Measurements from ENCODE around the gene TRANK1. TPM values are rescaled to one million over a fixed set of nuclear protein-coding genes. Genes with fewer than 3 reads are reported as not detected.

The TRANK1 gene
- total RNA-seq, 1 experiment from 2014 or later: 0.58 TPM

- Histone ChIP-seq H3F3A (ENCODE audit: low read length, unreplicated experiment) (no peaks in the 10 kb centered on the region), H3K79me2 (ENCODE audit: low read length) (no peaks in the 10 kb centered on the region), H3K4me1 (ENCODE audit: insufficient read depth, low read length) (no peaks in the 10 kb centered on the region), H3K9ac (ENCODE audit: low read length) (no peak overlapping the region), H3K9me3 (ENCODE audit: low read length) (no peaks in the 10 kb centered on the region), H3K36me3 (ENCODE audit: low read depth, low read length) (no peaks in the 10 kb centered on the region), H3K4me2 (ENCODE audit: low read length) (no peak overlapping the region), H3K27ac (ENCODE audit: low read length) (no peak overlapping the region), H3K4me3 (ENCODE audit: low read length) (no peak overlapping the region), H3K27me3 (ENCODE audit: low read length) (no peaks in the 10 kb centered on the region), H2AFZ (ENCODE audit: low read length) (no peak overlapping the region), H4K20me1 (ENCODE audit: low read length) (no peaks in the 10 kb centered on the region), H3K9me2 (replicated peaks; ENCODE audit: low read length) (no peaks in the 10 kb centered on the region)
- ATAC-seq (no peak), DNase-seq (no peak)
- TF ChIP-seq EZH2phosphoT487 (IDR thresholded peaks at IDR 0.05; ENCODE audit: borderline replicate concordance, low read length): no peak
- TF ChIP-seq EZH2 (IDR thresholded peaks at IDR 0.05; ENCODE audit: low read length, unreplicated experiment): no peak
- TF ChIP-seq CTCF (conservative IDR thresholded peaks at IDR 0.05; ENCODE audit: low read depth, low read length): no peak
- ChIA-PET POLR2A (ENCODE audit: unreplicated experiment) (no interaction called here), CTCF (no interaction called here)
- intact Hi-C loops (cut with micrococcal nuclease): no loop called here
- no TSS peak for BruUV-seq (replicated peaks)
Observed at GRCh38 chr3:36874424-36874823, 70.4 kb downstream of the TRANK1 start.

GRCh38 chr3:36871379-36872126 is 73.3 kb downstream of the TRANK1 start:
- POLR2A ChIA-PET (ENCODE audit: unreplicated experiment): no interaction called here
- no peaks in the 10 kb centered on the region for H3K36me3 ChIP-seq (ENCODE audit: low read depth, low read length)
- DNase-seq (no peak), ATAC-seq (no peak)
- no peaks in the 10 kb centered on the region for H4K20me1 ChIP-seq (ENCODE audit: low read length)
- H3K4me3 ChIP-seq (ENCODE audit: low read length): no peak overlapping the region
- no peak for TF ChIP-seq EZH2phosphoT487 (IDR thresholded peaks at IDR 0.05; ENCODE audit: borderline replicate concordance, low read length)
- TF ChIP-seq CTCF (conservative IDR thresholded peaks at IDR 0.05; ENCODE audit: low read depth, low read length): peak; percentile 27; the same call in 1 of the 2 replicates
- TF ChIP-seq EZH2 (IDR thresholded peaks at IDR 0.05; ENCODE audit: low read length, unreplicated experiment): no peak
- H3K9me2 ChIP-seq (replicated peaks; ENCODE audit: low read length): no peaks in the 10 kb centered on the region
- no peaks in the 10 kb centered on the region for H3K79me2 ChIP-seq (ENCODE audit: low read length)
- no TSS peak for BruUV-seq (replicated peaks)
- H3K4me2 ChIP-seq (ENCODE audit: low read length): no peak overlapping the region
- intact Hi-C loops (cut with micrococcal nuclease): no loop called here
- no peaks in the 10 kb centered on the region for H3K9me3 ChIP-seq (ENCODE audit: low read length)
- no peak overlapping the region for H3K27ac ChIP-seq (ENCODE audit: low read length)
- no peaks in the 10 kb centered on the region for H3K4me1 ChIP-seq (ENCODE audit: insufficient read depth, low read length)
- H3K27me3 ChIP-seq (ENCODE audit: low read length): no peaks in the 10 kb centered on the region
- CTCF ChIA-PET: no interaction called here
- H3K9ac ChIP-seq (ENCODE audit: low read length): no peak overlapping the region
- no peak overlapping the region for H2AFZ ChIP-seq (ENCODE audit: low read length)
- H3F3A ChIP-seq (ENCODE audit: low read length, unreplicated experiment): no peaks in the 10 kb centered on the region
